Caco-2 (cell line): Measurements from ENCODE around the gene ATP6V0B. TPM values are rescaled to one million over a fixed set of nuclear protein-coding genes. Genes with fewer than 3 reads are reported as not detected.

ENCODE experiments used
- BruUV-seq: library from RNA; stranded (reverse); fragments of 400-500 nt; replicated peaks from 2 replicates; lab custom pipeline; 2021; lab: Mats Ljungman, UMichigan
- CTCF ChIA-PET: fragments of 300-600 bp; sonication (Branson Sonifier 250); formaldehyde crosslinking; loops from one replicate; lab custom pipeline; 2022; ENCODE audit warnings: antibody characterized with exemption; lab: Charles Lee
- POLR2A ChIA-PET: fragments of 300-600 bp; sonication (Branson Sonifier 250); formaldehyde crosslinking; loops from one replicate; lab custom pipeline; 2022; ENCODE audit warnings: antibody characterized with exemption; lab: Charles Lee
- DNase-seq, 2 experiments: peaks; one replicate each; pipeline versions ENCODE4 v3.0.0 to v3.0.0-alpha.2; 2020 to 2022
- H3K27me3 ChIP-seq: replicated peaks from 2 replicates; pipeline ENCODE4 v1.6.0; 2011; ENCODE audit warnings: low read length; ENCODE audit not compliant: control insufficient read depth, insufficient read depth
- H3K36me3 ChIP-seq: 2 replicates; pipeline ENCODE4 v1.5.1; 2011; ENCODE audit warnings: low read length; ENCODE audit not compliant: control insufficient read depth, insufficient read depth
- H3K4me1 ChIP-seq: fragments of 250-450 bp; sonication (Bioruptor Pico); 2 replicates; pipeline ENCODE4 v1.5.1; 2020; ENCODE audit warnings: mild to moderate bottlenecking
- H3K4me3 ChIP-seq: 2 replicates; pipeline ENCODE4 v1.5.1; 2011; ENCODE audit warnings: low read depth, mild to moderate bottlenecking, control low read depth, low read length
- H3K9me3 ChIP-seq: fragments of 250-450 bp; sonication (Bioruptor Pico); 2 replicates; pipeline ENCODE4 v1.5.1; 2020; ENCODE audit warnings: mild to moderate bottlenecking, moderate library complexity
- H3K27ac Mint-ChIP-seq: one replicate; pipeline ENCODE4 v1.8.0; 2022; ENCODE audit warnings: mixed read lengths; ENCODE audit not compliant: unreplicated experiment
- H3K27me3 Mint-ChIP-seq: one replicate; pipeline ENCODE4 v1.8.0; 2022; ENCODE audit warnings: mixed read lengths; ENCODE audit not compliant: insufficient read depth, unreplicated experiment
- H3K36me3 Mint-ChIP-seq: one replicate; pipeline ENCODE4 v1.8.0; 2022; ENCODE audit warnings: mild to moderate bottlenecking, mixed read lengths; ENCODE audit not compliant: insufficient read depth, unreplicated experiment
- H3K4me1 Mint-ChIP-seq: one replicate; pipeline ENCODE4 v1.8.0; 2022; ENCODE audit warnings: low read depth, mixed read lengths; ENCODE audit not compliant: unreplicated experiment
- H3K4me3 Mint-ChIP-seq: one replicate; pipeline ENCODE4 v1.8.0; 2022; ENCODE audit warnings: mild to moderate bottlenecking, moderate library complexity, mixed read lengths; ENCODE audit not compliant: unreplicated experiment
- H3K9me3 Mint-ChIP-seq: one replicate; pipeline ENCODE4 v1.8.0; 2022; ENCODE audit warnings: mixed read lengths; ENCODE audit not compliant: unreplicated experiment
- intact Hi-C: fragments of 100-400 bp; cut with micrococcal nuclease; formaldehyde crosslinking; loops from one replicate; pipeline ENCODE4 v1.10.0; 2022; ENCODE audit not compliant: unreplicated experiment
- total RNA-seq: library from RNA; stranded (reverse); gene quantifications from 2 replicates; pipeline ENCODE4 v1.2.3, GENCODE V29; 2022
- TF ChIP-seq, protein P1 (sequence below), 2 experiments: fragments of 200-600 bp in 1 of 2; IDR thresholded peaks; 1 replicate in 1 of 2; 2 replicates in 1 of 2; pipeline versions ENCODE4 v1.5.1 to v1.8.0; 2011 to 2022; ENCODE audit warnings: antibody characterized with exemption in 1 of 2, control low read depth in 1 of 2, inconsistent platforms in 1 of 2, low read depth in 1 of 2, low read length in 1 of 2, mild to moderate bottlenecking in 1 of 2, moderate library complexity in 1 of 2; ENCODE audit not compliant: insufficient read depth in 1 of 2, severe bottlenecking in 1 of 2, unreplicated experiment in 1 of 2

ATP6V0B gene
- total RNA-seq, 1 experiment from 2014 or later, result 91.2 TPM

DNA sequence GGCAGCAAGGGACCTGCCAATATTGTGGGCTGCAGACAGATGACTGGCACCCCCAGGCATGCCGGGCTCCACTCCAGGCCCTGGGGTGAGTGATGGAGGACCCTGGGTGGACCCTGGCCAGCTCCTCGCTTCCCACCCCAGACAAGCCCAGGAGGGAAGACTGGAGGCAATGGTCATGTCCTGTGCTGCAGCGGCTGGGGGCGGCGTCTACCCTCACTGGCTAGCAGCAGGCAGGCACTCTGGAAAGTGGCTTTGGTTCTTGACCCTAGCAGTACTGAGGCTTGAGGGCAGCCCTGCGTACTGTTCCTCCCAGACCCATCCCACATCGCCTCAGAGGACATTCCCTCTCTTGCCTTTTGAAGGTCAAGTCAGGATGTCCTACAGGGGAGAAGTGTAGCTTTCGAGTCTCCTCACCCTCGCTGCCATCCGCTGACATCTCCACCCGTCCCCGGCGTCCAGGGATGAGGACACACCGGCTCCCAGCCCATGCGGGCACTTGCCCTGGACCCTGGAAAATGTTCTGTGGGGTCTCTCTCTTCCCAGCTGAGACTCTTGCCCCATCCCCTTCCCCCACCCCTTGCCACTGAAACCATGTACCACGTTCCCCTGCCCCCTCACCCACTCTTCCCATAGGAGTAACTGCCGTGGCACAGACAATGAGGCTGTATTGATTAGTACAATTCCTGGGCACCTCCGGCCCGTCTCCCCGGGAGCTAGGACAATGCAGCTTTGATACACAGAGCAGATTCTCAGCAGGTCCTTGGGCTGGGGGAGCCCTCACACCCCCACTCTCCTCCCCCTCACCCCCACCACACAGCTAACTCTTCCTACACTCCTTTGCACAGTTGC lies 41.5 kb downstream of the ATP6V0B start:
- ChIA-PET CTCF (no interaction called here), POLR2A (interaction anchor here (0.6 kb wide), 1 partner anchor 14 kb away, joined by 3 read pairs; no protein-coding TSS in a partner anchor)
- Mint-ChIP-seq H3K27ac (no peak overlapping the region), H3K4me1 (no peaks in the 10 kb centered on the region), H3K27me3 (no peaks in the 10 kb centered on the region), H3K4me3 (no peak overlapping the region), H3K36me3 (peaks cover 8% of the 10 kb centered on the region), H3K9me3 (no peaks in the 10 kb centered on the region)
- TF ChIP-seq, protein P1, sequence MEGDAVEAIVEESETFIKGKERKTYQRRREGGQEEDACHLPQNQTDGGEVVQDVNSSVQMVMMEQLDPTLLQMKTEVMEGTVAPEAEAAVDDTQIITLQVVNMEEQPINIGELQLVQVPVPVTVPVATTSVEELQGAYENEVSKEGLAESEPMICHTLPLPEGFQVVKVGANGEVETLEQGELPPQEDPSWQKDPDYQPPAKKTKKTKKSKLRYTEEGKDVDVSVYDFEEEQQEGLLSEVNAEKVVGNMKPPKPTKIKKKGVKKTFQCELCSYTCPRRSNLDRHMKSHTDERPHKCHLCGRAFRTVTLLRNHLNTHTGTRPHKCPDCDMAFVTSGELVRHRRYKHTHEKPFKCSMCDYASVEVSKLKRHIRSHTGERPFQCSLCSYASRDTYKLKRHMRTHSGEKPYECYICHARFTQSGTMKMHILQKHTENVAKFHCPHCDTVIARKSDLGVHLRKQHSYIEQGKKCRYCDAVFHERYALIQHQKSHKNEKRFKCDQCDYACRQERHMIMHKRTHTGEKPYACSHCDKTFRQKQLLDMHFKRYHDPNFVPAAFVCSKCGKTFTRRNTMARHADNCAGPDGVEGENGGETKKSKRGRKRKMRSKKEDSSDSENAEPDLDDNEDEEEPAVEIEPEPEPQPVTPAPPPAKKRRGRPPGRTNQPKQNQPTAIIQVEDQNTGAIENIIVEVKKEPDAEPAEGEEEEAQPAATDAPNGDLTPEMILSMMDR (IDR thresholded peaks at IDR 0.05; ENCODE audit: insufficient read depth in 1 of 2, low read depth in 1 of 2, low read length in 1 of 2, severe bottlenecking in 1 of 2, unreplicated experiment in 1 of 2), result no peak
- Histone ChIP-seq H3K36me3 (no peaks in the 10 kb centered on the region), H3K4me1 (no peaks in the 10 kb centered on the region), H3K4me3 (no peak overlapping the region), H3K27me3 (no peaks in the 10 kb centered on the region), H3K9me3 (no peaks in the 10 kb centered on the region)
- no peak for DNase-seq
- BruUV-seq, result no TSS peak
- intact Hi-C loops, result no loop called here

DNA sequence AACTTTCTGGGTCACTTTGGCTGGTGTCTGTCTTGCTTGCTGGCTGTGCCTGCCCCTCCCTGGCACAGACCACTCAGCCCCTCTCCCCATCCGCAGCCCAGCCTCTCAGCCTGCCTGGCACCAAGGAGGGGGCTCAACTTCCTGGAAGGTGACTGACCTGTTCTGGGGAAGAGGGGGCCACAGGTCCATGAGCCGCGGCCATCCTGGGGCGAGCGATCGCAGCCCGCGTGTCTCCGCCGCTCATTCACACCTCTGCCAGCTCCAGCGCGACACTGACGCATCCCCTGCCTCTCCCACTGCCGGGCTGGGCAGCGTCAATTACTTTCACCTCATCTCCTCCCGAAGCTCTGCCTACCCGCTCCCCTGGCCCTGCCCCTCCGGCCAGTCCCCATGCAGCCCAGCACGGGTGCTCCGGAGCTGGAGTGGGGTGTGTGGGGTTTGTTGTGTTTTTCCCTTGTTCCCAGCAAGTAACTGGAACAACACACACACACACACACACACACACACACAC lies 42.2 kb downstream of the ATP6V0B start:
- CTCF ChIA-PET, result no interaction called here
- no peaks in the 10 kb centered on the region for H3K4me1 Mint-ChIP-seq
- H3K4me1 ChIP-seq, result no peaks in the 10 kb centered on the region
- TF ChIP-seq, protein P1 (IDR thresholded peaks at IDR 0.05; ENCODE audit: insufficient read depth in 1 of 2, low read depth in 1 of 2, low read length in 1 of 2, severe bottlenecking in 1 of 2, unreplicated experiment in 1 of 2), result no peak
- H3K36me3 ChIP-seq, result no peaks in the 10 kb centered on the region
- H3K9me3 Mint-ChIP-seq, result no peaks in the 10 kb centered on the region
- no peaks in the 10 kb centered on the region for H3K9me3 ChIP-seq
- intact Hi-C loops, result no loop called here
- H3K27me3 Mint-ChIP-seq, result no peaks in the 10 kb centered on the region
- H3K27me3 ChIP-seq, result no peaks in the 10 kb centered on the region
- H3K4me3 ChIP-seq, result no peak overlapping the region
- no peak for DNase-seq
- POLR2A ChIA-PET, result interaction anchor here (0.6 kb wide), 1 partner anchor 14 kb away, joined by 3 read pairs; no protein-coding TSS in a partner anchor
- H3K36me3 Mint-ChIP-seq, result peaks cover 8% of the 10 kb centered on the region
- BruUV-seq, result no TSS peak
- no peak overlapping the region for H3K27ac Mint-ChIP-seq
- no peak overlapping the region for H3K4me3 Mint-ChIP-seq

DNA sequence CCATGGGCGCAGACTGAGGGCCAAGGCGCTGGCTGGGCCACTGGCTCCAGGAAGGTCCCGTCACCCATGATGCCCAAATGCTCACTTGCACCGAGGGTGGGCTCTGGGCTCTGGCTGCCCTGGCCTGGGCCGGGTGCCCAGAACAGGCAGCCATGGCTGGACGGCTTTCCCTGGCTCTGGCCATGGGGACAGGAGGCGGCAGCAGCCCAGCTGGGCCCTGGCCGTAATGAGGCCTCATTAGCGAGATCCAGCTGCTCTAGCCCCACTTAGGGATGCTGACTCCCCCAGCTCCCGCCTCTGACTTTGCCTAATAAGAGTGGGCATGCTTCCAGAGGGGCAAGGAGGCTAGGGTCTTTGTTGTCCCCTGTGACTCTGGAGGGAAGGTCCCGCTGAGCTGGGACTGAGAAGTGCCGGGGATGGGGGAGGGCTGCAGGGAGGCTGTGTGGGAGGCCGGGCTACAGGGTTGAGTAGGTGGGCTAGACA lies 44.7 kb downstream of the ATP6V0B start:
- Mint-ChIP-seq H3K4me3 (no peak overlapping the region), H3K4me1 (no peaks in the 10 kb centered on the region), H3K9me3 (no peaks in the 10 kb centered on the region), H3K36me3 (peaks cover 12% of the 10 kb centered on the region), H3K27me3 (no peaks in the 10 kb centered on the region), H3K27ac (no peak overlapping the region)
- Histone ChIP-seq H3K9me3 (no peaks in the 10 kb centered on the region), H3K4me1 (no peaks in the 10 kb centered on the region), H3K36me3 (no peaks in the 10 kb centered on the region), H3K27me3 (no peaks in the 10 kb centered on the region), H3K4me3 (no peak overlapping the region)
- BruUV-seq, result no TSS peak
- ChIA-PET POLR2A (no interaction called here), CTCF (interaction anchor here (0.5 kb wide), 1 partner anchor 1490 kb away, joined by 3 read pairs; no protein-coding TSS in a partner anchor)
- TF ChIP-seq, protein P1 (IDR thresholded peaks at IDR 0.05; ENCODE audit: insufficient read depth in 1 of 2, low read depth in 1 of 2, low read length in 1 of 2, severe bottlenecking in 1 of 2, unreplicated experiment in 1 of 2), result no peak
- no peak for DNase-seq
- intact Hi-C loops, result no loop called here
